Activated T-helper 9 cell treated with anti-CD3 and anti-CD28 coated beads, Interleukin-2, amount 50 U/mL, for 16 hours (primary cell): ENCODE measurements around the gene MEN1.
A peak's percentile ranks its signal among the peaks of the same experiment; 100 is the strongest.

Experiments
- DNase-seq: peaks from one replicate; pipeline ENCODE4 v3.0.0-alpha.2; 2020; ENCODE audit warnings: low read depth

MEN1 gene

DNA sequence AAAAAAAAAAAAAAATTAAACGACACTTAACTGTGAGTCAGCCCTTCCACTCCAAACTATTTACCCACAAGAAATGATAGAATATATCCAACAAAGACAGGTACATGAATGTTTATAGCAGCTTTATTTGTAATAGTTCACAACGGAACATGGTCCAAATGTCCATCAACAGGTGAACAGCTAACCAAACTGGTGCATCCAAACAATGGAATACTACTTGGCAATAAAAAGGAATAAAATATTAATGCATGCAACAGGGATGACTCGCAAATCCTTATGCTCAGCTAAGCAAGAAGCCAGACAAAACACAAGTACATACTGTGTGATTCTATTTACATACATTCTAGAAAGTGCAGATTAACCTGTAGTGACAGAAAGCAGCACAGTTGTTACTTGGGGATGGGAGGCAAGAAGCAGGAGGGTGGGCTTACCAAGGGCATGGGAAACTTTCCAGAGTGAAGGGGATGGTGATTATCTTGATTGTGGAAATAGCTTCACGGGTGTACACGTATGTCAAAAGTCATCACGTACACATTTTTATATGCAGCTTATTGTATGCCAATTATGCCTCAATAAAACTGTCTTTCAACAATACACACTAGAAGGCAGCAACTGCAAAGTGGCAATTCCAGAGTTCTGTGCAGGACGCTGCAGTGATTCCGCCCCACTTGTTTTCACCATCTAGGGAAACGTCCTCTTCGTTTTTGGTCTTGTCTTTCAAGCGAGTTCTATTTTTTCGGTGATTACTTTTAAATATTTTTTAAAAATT lies 25.4 kb downstream of the MEN1 start:
- no peak for DNase-seq

DNA sequence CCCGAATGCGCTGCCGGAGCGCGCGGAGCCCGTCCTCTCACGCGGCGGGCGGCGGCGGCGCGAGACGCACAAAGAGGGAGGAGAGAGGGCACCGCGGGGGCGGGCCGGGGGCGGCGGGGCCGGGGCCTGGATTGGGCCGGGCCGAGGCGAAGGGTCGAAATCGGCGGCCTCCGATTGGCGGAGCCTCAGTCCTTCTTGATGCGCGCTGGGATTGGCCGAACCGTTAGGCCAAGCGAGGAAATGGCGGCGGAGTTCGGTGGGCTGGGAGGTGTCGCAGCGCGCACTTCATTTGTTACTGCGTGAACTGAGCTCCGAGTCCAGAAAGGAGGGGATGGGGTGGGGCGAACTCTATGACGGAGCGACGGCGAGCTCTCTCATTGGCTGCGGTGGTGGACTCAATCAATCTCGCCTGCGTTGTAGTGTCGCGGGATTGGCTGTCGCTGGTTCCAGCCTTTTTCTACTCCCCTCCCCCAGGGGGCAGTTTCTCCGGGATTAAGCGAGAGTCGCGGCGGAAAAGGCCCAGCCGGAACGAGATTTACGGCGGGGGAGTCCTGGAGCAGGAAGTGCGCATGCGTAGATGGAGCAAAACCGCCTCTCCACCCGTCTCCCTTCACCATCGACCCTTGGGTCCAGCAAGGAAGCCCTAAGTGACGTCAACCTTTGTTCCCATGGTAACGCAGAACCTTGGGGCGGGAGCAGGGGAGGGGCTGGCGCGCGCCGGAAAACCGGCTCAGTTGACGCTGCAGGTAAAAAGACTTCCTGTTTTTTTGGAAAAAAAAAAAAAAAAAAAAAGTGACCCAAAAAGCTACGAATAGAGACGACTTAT lies 31.7 kb downstream of the MEN1 start, which contains the start of gene SF1:
TSS of gene SF1 (minus strand) at position 70 of the 826 bp plus-strand sequence. CDS start 150 bp downstream, outside the sequence.
- peak; percentile 98 for DNase-seq

DNA sequence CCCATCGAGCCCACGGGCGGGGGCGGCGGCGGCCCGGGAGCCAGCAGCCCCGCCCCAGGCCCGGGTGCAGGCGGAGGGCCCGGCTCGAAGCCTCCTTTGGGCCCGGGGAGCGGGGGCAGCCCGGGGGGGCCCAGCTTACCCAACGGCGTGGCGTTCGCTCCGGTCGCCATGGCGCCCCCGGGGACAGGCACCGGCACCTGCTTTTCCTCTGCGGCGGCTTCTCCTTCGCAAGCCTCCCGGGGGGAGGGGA lies 32.2 kb downstream of the MEN1 start:
- DNase-seq = no peak

DNA sequence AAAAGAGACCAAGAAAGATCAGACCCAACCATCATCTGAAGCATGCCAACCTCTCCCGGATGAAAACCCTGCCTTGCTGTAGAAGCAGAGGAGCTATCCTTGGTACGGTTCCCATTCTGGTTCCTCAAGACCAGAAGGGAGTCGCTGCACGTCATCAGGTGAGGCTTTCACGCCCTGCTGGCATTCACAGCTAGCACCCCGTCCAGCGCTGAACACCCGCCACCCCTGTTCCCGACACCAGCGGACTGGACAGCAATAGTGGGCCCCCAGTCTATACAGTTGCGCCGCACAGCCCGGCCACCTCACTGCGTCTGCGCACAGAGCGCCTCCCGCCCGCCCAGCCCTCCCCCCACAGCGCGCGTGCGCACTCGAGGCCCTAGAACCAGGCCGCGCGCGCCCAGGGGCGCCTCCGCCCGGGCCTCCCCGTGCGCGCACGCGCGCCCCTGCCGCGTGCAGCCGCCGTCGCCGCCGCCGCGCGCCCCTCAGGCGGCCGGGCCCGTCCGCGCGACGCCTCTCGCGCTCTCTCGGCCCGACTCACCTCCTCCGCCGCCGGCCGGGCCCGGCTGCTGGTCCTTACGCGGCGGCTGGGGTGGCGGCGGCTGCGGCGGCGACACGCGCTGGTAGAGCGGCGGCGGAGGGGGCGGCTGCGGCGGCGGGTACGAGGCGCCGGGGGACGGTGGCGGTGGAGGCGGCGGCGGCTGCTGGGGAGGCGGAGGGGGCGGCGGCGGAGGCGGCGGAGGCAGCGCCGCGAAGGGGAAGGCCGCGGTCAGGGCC lies 32.7 kb downstream of the MEN1 start:
- peak; percentile 76 for DNase-seq

DNA sequence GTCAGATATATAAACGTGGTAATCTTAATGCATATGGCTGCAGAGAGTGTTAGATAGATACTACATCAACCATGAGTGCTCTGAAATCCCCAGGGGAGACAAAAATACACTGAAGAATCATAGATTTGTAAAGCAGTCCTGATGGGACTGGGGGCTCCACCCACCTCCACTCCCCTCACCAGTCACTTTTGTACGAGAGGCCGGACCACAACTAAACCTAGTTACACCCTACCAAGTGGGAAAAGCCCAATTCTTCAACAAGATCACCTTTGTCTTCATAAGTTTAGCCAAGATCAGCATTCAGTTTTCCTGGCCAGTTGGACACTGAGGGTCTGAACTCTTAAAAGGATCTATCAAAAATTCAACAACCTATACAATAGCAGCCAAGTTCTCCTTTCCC lies 33.5 kb downstream of the MEN1 start:
- no peak for DNase-seq

DNA sequence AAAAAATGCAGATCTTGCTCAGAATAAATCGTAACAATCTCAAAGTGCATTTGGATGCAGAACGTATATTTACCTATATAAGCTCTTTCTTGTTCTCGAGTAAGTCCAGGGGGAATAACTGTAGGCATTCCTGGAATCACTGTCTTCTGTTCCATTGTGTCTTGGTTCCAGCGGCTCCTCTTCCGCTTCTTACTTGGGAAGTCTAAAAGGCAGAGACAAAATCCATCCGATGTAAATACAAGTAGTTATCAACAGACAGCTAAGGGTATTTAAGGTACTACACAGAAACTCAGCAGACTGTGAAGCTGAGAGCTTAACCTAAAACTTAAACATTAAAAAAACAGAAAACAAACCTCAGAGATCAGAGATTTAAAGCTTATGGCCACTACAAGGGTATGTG lies 33.9 kb downstream of the MEN1 start:
- no peak for DNase-seq

DNA sequence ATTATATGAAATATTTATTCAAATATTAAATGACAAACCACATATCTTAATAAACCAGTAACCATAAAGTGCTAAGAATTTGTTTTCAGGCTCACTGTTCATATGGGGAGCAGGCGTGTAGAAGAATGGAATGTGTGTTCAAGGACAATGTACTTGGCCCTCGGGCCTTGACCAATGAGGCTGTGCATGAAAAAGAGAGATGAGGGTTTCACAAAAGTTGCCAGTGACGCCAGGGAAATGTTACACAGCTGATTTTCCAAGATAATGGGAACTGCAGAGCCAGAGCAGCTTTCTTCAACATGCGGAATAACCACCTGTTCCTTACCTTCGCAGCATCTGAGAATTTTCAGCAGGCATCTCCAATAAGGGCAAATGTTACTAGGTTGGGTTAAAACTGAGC lies 36.2 kb downstream of the MEN1 start:
- DNase-seq = no peak

DNA sequence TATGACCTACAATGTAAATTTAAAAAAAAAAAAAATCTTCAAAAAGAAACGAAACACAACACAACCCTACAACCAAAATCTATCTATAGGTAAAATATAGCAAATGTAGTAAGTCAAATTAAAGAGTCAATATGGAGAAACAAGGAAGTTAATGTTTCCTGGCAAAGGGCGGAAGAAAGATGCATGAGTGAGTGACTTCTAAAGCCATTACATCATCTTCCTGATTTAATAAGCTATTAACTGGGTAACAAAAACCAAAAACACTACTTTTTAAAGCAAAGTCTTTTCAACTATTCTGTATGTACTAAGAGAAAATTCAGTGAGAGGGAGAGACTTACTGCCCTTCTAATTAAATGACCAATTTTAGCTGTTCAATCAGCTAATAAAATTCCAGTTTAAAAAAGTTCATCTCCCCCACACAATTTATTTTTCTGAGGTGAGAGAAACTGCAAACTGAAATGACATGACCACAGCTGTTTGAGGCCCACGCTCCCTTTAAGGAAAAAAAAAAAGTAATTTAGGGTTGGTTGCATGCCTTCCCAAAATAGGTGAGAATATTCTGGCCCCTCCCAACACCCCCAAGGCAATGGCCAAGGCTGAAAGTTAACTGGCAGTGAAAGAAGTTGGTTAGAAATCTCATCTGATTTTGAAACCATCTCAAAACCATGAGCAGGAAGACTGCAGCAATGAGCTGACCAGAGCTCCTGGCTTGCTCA lies 37.9 kb downstream of the MEN1 start:
- no peak for DNase-seq

DNA sequence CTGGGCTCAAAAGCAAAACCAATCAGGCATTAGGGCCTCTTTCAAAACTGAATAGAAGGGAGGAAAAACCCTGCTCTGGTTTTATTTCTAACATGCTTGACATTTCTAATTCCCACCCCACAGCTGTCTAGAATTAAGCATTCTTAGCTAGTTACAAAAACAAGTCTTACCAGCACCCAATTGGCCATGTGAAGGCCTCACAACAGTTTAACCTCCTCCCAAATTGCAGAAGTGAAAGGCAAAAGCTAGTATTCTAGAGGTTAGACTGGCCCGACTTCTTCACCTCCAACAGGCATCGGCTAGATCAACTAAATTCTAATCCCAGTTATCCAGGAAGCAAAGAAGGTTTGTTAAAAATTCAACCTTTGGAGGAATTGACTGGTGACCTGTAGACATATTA lies 38.5 kb downstream of the MEN1 start:
- DNase-seq = no peak

DNA sequence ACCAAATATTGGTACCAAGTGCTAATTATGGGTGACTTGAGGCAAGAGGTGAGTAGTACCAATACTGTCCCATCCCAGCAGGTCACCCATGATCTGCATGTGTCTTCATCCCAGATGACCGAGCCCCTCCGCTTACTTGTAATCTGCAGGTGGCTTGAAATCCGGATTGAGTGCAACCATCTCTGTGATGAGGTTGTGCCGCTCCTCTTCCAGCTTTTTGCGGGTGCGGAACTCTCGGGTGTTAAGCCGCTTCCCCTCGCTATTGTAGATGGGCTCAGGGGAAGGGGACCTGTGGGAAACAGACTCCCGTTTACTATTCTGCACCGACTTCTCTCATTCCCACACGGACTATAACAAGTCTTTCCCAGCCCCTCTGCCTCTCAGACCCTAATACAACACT lies 40.2 kb downstream of the MEN1 start:
- DNase-seq = no peak

DNA sequence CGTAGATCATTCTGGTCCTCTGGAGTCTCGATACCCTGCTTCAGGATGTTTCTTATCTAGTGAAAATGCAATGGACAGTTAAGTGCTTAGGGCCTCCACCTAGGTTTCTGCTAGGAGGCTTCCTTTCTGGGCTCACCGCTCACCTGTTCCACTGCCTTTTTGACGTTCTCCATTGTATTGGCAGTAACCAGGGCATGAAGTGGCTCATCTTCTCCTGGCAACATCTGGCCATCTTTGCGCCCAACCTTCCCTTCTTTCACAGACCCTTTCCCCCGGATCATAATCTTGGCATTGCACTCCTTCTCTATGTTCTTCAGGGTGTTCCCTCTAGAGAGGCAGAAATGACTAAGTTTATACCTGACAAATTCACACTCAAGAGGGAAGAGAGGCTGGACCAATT lies 41.1 kb downstream of the MEN1 start:
- DNase-seq = no peak

DNA sequence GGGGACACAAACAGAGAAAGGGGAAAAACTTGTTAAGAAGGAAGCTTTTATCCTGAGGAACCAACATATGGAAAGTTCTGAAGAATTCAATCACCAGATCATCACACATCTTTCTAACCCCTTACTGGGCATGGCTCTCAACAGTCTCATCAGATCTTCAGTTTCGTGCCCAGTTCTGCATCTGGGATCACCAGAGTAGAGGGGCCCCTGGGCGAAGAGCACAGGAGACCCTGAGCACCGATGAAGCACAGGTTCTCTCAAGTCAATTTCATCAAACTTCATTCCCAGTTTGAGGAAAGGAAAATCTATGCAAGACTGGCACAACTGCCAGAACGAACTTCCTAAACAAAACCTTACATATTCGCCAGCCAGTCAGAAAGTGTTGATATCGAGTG lies 42.1 kb downstream of the MEN1 start:
- no peak for DNase-seq

DNA sequence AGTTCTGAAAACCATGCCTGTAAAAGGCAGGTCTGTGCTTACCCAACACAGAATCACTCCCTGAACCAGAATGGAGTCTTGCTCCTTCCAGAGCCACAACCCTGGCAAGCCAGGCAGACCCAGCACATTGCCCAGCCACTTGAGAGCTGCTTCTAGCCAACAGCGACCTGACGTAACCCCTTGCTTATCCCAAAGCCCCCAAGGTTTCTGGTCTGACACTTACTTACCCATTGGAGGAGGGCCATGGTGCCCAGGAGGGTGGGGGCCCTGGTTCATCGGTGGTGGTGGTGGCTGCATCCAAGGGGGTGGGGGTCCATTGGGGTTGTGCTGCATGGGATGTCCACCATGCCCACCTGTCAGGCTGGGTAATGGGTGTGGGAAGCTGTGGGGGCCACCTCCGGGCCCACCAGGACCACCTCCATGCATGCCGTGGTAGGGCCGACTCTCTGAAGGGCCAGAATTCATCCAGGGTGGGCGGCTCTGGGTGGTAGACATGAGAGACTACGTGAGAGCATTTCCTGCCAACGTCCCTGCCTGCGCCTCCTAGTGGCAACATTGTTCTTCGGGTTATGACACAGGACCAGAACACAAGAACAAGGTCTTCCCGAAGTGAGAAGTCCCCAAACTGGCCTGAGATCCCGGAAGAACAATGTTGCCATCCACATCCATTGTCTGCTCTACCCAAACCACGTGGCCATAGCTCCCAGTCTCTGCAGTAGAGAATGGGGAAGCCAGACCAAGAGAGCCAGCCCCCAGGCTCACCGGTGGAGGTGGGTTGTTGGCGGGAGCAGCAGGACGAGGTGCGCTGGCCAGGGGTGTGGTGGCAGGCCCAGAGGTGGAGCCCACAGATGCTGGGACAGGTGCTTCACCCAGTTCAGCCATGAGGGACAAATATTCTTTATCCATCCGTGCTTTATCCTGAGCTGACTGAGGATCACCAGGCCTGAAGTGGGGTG lies 42.7 kb downstream of the MEN1 start:
- peak; percentile 65 for DNase-seq

DNA sequence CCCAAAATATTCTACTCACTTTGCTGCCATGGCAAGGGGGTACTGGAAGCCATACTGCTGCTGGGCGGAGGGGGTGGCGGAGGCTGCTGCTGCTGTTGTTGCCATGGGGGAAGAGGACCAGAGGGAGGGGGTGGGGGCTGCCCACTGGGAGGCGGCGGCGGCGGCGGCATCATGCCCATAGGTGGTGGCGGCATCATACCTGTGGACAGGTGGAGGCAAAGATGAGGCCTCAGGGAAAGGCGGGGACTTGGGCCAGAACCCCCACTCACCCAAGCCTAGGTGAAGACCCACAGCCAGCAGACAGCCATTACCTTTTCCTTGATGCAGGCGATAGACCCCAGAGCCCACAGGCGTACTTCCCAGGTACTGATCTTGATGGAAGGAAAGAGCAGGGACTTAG lies 43.5 kb downstream of the MEN1 start:
- DNase-seq = no peak

DNA sequence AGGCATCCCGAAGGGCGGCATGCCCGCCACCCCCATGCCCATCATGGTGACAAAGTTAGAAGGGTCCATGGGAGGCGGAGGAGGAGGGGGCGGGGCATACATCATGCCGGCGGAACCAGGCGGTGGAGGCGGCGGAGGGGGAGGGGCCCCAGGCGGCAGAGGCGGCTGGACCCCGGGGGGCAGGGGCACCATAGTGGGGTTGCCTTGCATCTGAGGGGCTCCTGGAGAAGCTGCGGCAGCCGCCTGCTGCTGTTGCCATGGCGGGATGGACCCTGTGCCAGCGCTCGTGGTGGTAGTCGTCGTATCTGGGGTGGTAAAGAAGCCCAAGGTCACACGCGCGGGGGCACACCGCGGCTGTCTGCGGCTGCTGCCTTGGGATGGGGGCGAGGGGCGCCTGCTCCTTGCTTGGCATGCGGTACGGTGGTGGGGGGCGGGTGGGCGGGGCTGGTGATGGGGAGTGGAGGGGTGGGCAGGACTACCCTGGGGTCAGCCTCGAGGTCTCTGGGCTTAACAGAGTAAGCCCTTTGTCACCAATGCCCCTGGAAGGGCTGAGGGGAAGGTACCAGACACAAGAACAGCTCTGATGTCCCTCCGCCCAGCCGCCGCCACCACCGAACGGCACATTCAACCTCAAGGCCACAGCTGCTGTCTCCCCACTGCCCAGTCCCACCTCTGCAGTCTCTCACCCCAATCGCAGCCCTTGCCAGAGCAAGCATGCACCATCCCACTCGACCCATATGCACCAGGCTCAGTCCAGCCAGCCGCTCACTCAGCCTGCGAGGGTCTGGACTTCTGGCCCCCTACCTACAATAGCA lies 44.3 kb downstream of the MEN1 start:
- no peak for DNase-seq

DNA sequence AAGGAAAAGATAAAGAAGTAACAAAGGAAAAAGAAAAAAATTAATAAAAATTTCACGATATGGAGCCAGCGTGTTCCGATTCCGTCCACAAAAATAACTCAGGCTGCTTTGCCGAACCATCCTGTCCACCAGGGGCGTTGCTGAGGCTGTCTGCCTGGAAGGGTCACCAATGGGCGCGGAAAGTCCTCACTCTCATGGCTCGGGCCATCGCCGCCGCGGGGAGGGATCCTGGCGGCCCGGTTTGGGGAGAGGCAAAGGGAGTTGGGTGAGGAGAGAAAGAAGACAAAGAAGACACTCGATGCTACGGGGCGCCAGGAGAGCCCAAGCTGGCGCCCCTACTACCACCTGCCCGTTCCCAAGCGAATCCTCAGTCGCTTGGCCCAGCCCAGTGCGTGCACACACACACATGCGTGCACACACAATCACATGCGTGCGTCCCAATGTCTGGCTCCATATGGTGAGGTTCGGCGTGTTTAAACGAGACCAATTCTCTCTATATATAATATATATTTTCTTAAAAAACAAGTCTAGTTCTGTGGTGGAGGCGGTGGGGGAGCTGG lies 45.0 kb downstream of the MEN1 start:
- no peak for DNase-seq

DNA sequence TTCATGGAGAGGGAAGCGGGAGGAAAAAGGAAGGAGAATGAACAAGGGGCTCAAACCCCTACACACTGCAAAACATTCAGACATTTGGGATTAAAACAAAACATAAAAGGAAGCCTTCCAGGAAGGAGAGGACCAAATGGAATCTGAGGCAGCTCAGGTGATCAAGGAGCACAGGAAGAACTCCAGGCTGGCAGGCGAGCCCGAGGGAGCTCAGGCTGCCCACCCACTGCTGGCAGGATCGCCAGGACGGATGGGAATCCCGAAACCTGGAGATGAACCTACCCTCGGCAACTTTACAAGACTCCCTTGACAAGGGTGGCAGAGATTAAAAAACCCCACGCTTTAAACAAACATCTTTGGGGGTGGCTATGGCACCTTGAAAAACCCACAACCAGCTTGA lies 45.6 kb downstream of the MEN1 start:
- no peak for DNase-seq

DNA sequence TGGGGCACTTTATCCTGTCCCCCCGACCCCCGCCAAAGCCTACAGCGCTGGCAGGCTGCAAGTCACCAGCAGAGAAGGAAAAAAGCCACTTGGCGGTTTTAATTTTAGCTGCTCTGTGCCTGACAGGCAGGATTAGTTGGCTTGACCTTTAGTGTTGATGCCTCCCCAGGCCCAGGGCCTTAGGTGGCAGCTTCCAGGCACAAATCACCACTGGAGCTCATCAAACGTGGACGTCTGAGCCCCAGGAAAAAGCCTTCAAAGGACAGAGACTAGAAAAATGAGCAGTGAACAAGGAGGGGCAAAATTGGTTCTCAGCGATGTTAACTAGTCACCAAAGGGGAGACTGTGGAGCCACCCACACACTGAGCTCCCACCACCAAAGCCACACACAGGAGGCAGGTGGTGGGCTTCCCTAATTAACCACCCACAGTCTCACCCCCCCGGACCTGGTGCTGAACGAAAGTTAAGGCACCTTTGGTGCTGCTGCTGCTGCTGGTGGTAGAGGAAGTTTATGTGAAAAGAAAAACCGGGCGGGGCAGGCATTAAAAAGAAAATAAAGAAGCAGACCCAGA lies 46.2 kb downstream of the MEN1 start:
- no peak for DNase-seq

DNA sequence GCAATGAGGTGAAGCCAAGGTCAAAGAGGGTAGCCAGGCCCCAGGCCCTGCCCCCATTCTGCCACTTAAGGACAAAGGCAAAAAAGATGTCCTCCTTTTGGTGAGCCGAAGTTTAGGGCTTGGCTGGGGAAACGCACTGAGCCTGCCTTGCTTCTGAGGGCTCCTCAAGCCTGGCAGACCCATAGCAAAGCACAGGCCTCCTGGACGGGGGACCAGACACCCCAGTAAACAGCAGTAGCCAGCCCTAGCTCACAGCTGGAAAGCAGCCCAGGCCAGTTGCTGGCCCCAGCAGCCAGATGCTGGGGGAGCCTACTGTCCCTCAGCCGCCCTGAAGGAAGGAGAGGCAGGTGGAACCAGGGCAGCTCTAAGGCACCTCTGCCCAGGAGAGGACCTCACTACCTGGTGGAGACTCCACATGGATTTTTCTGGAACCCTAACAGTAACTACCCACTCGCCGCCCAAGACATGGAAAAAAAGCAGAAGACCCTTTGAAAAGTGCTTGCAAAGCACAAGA lies 46.8 kb downstream of the MEN1 start:
- no peak for DNase-seq
